Measurements from ENCODE around the gene GDPGP1.
A peak's percentile ranks its signal among the peaks of the same experiment; 100 is the strongest.

The GDPGP1 gene

GRCh38 chr15:90232196-90232595, 1.8 kb upstream of the GDPGP1 start:
- POLR2A ChIA-PET: no interaction called here
- no peak for TF ChIP-seq CTCF (IDR thresholded peaks at IDR 0.05; ENCODE audit: insufficient read depth, low read length, missing control alignments)

DNA sequence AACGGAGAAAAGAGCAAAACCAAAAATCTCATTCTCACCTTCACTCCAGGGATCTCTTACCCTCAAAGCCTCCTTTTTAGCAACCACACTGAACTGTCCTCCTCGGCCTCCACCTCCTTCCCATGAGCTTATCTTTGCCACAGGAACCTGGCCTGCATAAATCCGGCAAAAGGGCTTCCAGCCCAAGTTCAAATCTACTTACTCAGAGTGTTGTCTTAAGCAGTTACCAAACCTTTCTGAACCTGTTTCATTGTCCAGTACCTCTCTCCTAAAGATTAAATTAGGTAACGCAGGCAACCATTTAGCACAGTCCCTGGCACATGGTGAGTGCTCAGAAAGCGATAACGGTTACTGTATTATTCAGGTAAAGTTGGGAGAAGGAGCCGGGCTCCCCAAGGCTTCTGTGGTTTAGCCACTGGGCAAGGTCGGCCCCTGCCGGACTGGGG, 1.0 kb upstream of the GDPGP1 start:
- CTCF ChIA-PET: interaction anchor here (0.9 to 4.7 kb wide), 15 partner anchors 10 to 700 kb away, joined by 3 to 59 read pairs (median 3); partner anchors contain the start of genes IDH2 and TTLL13
- POLR2A ChIA-PET: interaction anchor here (1.4 to 1.5 kb wide), 2 partner anchors 32 to 133 kb away, joined by 5 read pairs; partner anchors contain the start of gene SEMA4B
- peak overlapping the region; percentile 83 for H3K4me3 ChIP-seq (ENCODE audit: low read depth, low read length)
- no peak for TF ChIP-seq CTCF (IDR thresholded peaks at IDR 0.05; ENCODE audit: insufficient read depth, low read length, missing control alignments)
- no peak for DNase-seq (ENCODE audit: low read depth, low spot score)

More at GRCh38 chr15:90232196-90232595, 1.8 kb upstream of the GDPGP1 start:
- DNase-seq (ENCODE audit: low read depth, low spot score): no peak
- CTCF ChIA-PET: interaction anchor here (0.8 to 4.7 kb wide), 10 partner anchors 10 to 701 kb away, joined by 3 to 59 read pairs (median 7); partner anchors contain the start of gene TTLL13
- H3K4me3 ChIP-seq (ENCODE audit: low read depth, low read length): no peak overlapping the region; the same call in 1 of the 2 replicates

- CTCF ChIA-PET: interaction anchor here (0.9 to 4.7 kb wide), 16 partner anchors 9 to 493 kb away, joined by 3 to 59 read pairs (median 3); partner anchors contain the start of genes IDH2 and TTLL13
- POLR2A ChIA-PET: interaction anchor here (1.1 to 1.5 kb wide), 3 partner anchors 15 to 134 kb away, joined by 4 to 5 read pairs (median 5); partner anchors contain the start of genes SEMA4B and TTLL13
- peak within 1 kb of the TSS; percentile 83 for H3K4me3 ChIP-seq (ENCODE audit: low read depth, low read length)
- DNase-seq (ENCODE audit: low read depth, low spot score): peak; percentile 57
- TF ChIP-seq CTCF (IDR thresholded peaks at IDR 0.05; ENCODE audit: insufficient read depth, low read length, missing control alignments): peak; percentile 39
Observed at GRCh38 chr15:90233387-90234095, 468 bp upstream of the GDPGP1 start, which contains the start of gene CIB1. CIB1 (minus strand) TSS chr15:90233941; CDS start chr15:90233885, 56 bp downstream.

GRCh38 chr15:90239371-90239770, 5.4 kb downstream of the GDPGP1 start:
- ChIA-PET POLR2A (no interaction called here), CTCF (interaction anchor here (2.7 kb wide), 1 partner anchor 10 kb away, joined by 13 read pairs; the partner anchor contains the start of gene TTLL13)
- no peak for TF ChIP-seq CTCF (IDR thresholded peaks at IDR 0.05; ENCODE audit: insufficient read depth, low read length, missing control alignments)
- H3K4me3 ChIP-seq (ENCODE audit: low read depth, low read length): no peak overlapping the region
- DNase-seq (ENCODE audit: low read depth, low spot score): no peak

- POLR2A ChIA-PET: no interaction called here
- no peak for DNase-seq (ENCODE audit: low read depth, low spot score)
- CTCF ChIA-PET: no interaction called here
- no peak overlapping the region for H3K4me3 ChIP-seq (ENCODE audit: low read depth, low read length)
- no peak for TF ChIP-seq CTCF (IDR thresholded peaks at IDR 0.05; ENCODE audit: insufficient read depth, low read length, missing control alignments)
Observed at GRCh38 chr15:90240856-90241255, 6.8 kb downstream of the GDPGP1 start.

Data from AG04449 (cell line).